Loucy (cell line): ENCODE data around the gene CAMSAP1.

Experiments used
- EZH2phosphoT487 ChIP-seq: fragments of 200-600 bp; IDR thresholded peaks from 2 replicates; pipeline ENCODE4 v1.6.1; 2018; ENCODE audit warnings: antibody characterized with exemption, mild to moderate bottlenecking, moderate library complexity, borderline replicate concordance
- TF ChIP-seq, protein P1 (sequence below): fragments of 200-600 bp; sonication (generic); conservative IDR thresholded peaks from 2 replicates; pipeline ENCODE4 v1.5.1; 2014; ENCODE audit warnings: mild to moderate bottlenecking, antibody characterized with exemption, low read length

GRCh38 chr9:135790850-135791249 lies 116.5 kb downstream of the CAMSAP1 start:
- TF ChIP-seq, protein P1, sequence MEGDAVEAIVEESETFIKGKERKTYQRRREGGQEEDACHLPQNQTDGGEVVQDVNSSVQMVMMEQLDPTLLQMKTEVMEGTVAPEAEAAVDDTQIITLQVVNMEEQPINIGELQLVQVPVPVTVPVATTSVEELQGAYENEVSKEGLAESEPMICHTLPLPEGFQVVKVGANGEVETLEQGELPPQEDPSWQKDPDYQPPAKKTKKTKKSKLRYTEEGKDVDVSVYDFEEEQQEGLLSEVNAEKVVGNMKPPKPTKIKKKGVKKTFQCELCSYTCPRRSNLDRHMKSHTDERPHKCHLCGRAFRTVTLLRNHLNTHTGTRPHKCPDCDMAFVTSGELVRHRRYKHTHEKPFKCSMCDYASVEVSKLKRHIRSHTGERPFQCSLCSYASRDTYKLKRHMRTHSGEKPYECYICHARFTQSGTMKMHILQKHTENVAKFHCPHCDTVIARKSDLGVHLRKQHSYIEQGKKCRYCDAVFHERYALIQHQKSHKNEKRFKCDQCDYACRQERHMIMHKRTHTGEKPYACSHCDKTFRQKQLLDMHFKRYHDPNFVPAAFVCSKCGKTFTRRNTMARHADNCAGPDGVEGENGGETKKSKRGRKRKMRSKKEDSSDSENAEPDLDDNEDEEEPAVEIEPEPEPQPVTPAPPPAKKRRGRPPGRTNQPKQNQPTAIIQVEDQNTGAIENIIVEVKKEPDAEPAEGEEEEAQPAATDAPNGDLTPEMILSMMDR = no peak
- no peak for TF ChIP-seq EZH2phosphoT487
